Vagina (tissue), 2 donors: ENCODE results near the gene C3orf33.
"Not testable (repeated sequence)": the region's sequence is repeated elsewhere in the genome, so short reads cannot be mapped to it uniquely, and the experiment has no call there.

ENCODE experiments used
- POLR2A ChIP-seq, 2 donors: fragments of 450-650 bp; IDR thresholded peaks; one replicate each; pipeline ENCODE4 v1.6.1; 2017; ENCODE audit warnings: antibody characterized with exemption in 2 of 2, mild to moderate bottlenecking in 2 of 2, moderate library complexity in 2 of 2
- POLR2AphosphoS5 ChIP-seq, 2 donors: sonication (generic); formaldehyde crosslinking; IDR thresholded peaks; one replicate each; pipeline ENCODE4 v1.9.0; 2017; ENCODE audit warnings: antibody characterized with exemption in 2 of 2, mild to moderate bottlenecking in 2 of 2, low read depth in 1 of 2; ENCODE audit not compliant: insufficient read depth in 1 of 2
- TF ChIP-seq, protein P1 (sequence below), 3 experiments: fragments of 450-650 bp in 2 of 3; fragments of 200-600 bp in 1 of 3; sonication (generic) in 1 of 3; IDR thresholded peaks; one replicate each; pipeline ENCODE4 v1.5.1; 2017 to 2019; ENCODE audit warnings: antibody characterized with exemption in 3 of 3, mild to moderate bottlenecking in 2 of 3, moderate library complexity in 2 of 3

DNA sequence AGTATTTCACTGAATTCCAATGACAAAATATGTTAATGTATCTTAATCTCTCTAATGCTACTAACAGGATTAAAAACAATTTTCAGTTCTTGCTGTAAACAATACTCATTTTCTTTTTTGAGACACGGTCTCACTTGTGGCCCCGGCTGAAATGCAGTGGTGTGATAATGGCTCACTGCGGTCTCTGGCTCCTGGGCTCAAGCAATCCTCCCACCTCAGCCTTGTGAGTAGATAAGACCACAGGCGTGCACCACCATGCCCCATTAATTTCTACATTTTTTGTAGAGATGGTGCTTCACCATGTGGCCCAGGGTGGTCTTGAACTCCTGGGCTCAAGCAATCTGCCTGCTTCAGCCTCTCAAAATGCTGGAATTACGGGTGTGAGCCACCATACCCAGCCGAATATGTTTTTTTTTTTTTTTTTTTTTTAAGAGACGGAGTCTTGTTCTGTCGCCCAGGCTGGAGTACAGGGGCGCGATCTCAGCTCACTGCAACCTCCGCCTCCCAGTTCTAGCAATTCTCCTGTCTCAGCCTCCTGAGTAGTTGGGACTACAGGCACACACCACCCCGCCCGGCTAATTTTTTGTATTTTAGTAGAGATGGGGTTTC is 22.5 kb upstream of the C3orf33 start:
- not testable (repeated sequence) for TF ChIP-seq POLR2A (IDR thresholded peaks at IDR 0.05); POLR2AphosphoS5 (IDR thresholded peaks at IDR 0.05; ENCODE audit: insufficient read depth in 1 of 2, low read depth in 1 of 2)
- TF ChIP-seq, protein P1, sequence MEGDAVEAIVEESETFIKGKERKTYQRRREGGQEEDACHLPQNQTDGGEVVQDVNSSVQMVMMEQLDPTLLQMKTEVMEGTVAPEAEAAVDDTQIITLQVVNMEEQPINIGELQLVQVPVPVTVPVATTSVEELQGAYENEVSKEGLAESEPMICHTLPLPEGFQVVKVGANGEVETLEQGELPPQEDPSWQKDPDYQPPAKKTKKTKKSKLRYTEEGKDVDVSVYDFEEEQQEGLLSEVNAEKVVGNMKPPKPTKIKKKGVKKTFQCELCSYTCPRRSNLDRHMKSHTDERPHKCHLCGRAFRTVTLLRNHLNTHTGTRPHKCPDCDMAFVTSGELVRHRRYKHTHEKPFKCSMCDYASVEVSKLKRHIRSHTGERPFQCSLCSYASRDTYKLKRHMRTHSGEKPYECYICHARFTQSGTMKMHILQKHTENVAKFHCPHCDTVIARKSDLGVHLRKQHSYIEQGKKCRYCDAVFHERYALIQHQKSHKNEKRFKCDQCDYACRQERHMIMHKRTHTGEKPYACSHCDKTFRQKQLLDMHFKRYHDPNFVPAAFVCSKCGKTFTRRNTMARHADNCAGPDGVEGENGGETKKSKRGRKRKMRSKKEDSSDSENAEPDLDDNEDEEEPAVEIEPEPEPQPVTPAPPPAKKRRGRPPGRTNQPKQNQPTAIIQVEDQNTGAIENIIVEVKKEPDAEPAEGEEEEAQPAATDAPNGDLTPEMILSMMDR (IDR thresholded peaks at IDR 0.05): not testable (repeated sequence)
